Measurements from ENCODE around the gene MRPL11. TPM values are rescaled to one million over a fixed set of nuclear protein-coding genes. Genes with fewer than 3 reads are reported as not detected.

Gene MRPL11
- total RNA-seq, 2 donors from 2014 or later: 55.6 to 122 TPM

GRCh38 chr11:66419825-66420224 lies 18.8 kb downstream of the MRPL11 start:
- Histone ChIP-seq H3K4me1 (no peaks in the 10 kb centered on the region), H3K9me3 (no peaks in the 10 kb centered on the region), H3K27ac (no peak overlapping the region), H3K36me3 (no peaks in the 10 kb centered on the region), H3K9ac (ENCODE audit: low read depth in 2 of 2, low read length in 2 of 2) (no peak overlapping the region), H3K4me3 (no peak overlapping the region), H3K27me3 (peaks cover 7% of the 10 kb centered on the region)
- DNase-seq: no peak
- intact Hi-C loops (cut with DNase I): no loop called here
- TF ChIP-seq, protein P1, sequence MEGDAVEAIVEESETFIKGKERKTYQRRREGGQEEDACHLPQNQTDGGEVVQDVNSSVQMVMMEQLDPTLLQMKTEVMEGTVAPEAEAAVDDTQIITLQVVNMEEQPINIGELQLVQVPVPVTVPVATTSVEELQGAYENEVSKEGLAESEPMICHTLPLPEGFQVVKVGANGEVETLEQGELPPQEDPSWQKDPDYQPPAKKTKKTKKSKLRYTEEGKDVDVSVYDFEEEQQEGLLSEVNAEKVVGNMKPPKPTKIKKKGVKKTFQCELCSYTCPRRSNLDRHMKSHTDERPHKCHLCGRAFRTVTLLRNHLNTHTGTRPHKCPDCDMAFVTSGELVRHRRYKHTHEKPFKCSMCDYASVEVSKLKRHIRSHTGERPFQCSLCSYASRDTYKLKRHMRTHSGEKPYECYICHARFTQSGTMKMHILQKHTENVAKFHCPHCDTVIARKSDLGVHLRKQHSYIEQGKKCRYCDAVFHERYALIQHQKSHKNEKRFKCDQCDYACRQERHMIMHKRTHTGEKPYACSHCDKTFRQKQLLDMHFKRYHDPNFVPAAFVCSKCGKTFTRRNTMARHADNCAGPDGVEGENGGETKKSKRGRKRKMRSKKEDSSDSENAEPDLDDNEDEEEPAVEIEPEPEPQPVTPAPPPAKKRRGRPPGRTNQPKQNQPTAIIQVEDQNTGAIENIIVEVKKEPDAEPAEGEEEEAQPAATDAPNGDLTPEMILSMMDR (IDR thresholded peaks at IDR 0.05): no peak

GRCh38 chr11:66418986-66419308 lies 19.7 kb downstream of the MRPL11 start:
- H3K9ac ChIP-seq (ENCODE audit: low read depth in 2 of 2, low read length in 2 of 2): no peak overlapping the region
- no peaks in the 10 kb centered on the region for H3K9me3 ChIP-seq
- intact Hi-C loops (cut with DNase I): no loop called here
- no peaks in the 10 kb centered on the region for H3K4me1 ChIP-seq
- no peaks in the 10 kb centered on the region for H3K36me3 ChIP-seq
- no peak for DNase-seq
- H3K27ac ChIP-seq: no peak overlapping the region
- TF ChIP-seq, protein P1 (IDR thresholded peaks at IDR 0.05): no peak
- H3K4me3 ChIP-seq: no peak overlapping the region
- peaks cover 7% of the 10 kb centered on the region for H3K27me3 ChIP-seq

DNA sequence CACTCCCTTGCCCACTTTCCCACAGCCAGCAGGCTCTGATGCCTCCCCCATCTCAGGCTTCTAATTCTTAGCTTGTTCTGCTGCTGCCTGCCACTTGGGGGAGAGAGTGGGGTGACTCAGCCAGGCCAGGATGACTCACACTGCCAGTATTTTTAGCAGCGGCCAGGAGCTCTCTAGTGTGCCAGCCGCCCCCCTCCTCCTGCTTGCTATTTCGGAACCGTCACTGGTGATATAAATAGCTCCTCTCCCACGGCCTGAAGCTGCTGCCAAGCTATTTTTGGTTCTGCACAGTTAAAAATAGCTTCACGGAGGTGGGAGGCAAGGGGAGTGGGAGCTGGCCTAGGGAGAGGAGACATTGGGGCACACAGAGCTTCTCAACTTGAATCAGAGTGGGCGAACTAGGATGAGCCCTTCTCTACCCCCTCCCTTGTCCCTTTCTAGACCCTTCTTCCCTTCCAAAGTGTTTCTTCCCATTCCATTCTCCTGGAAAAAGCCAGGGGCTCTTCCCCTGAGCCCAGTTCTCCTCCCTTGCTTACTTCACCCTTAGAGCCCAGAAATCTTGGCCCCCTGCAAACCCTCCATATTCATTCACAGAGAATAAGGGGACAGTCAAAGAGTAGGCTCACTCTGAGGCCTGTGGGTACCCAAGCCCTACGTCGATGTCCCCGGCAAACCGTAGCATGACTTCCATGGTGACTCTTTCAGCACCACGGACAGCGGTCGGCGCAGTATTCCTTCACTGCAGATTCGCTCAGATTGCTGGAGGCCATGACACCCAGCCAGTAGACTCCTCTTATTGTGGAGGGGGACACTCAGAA lies 20.3 kb downstream of the MRPL11 start:
- H3K9ac ChIP-seq (ENCODE audit: low read depth in 2 of 2, low read length in 2 of 2): no peak overlapping the region
- H3K27ac ChIP-seq: no peak overlapping the region
- peak; percentile 55 for DNase-seq
- H3K9me3 ChIP-seq: no peaks in the 10 kb centered on the region
- H3K27me3 ChIP-seq: peaks cover 7% of the 10 kb centered on the region
- intact Hi-C loops (cut with DNase I): no loop called here
- TF ChIP-seq, protein P1 (IDR thresholded peaks at IDR 0.05): no peak
- no peaks in the 10 kb centered on the region for H3K4me1 ChIP-seq
- H3K36me3 ChIP-seq: no peaks in the 10 kb centered on the region
- no peak overlapping the region for H3K4me3 ChIP-seq

- Histone ChIP-seq H3K4me1 (no peaks in the 10 kb centered on the region), H3K27me3 (peaks cover 7% of the 10 kb centered on the region), H3K9ac (ENCODE audit: low read depth in 2 of 2, low read length in 2 of 2) (no peak overlapping the region), H3K36me3 (no peaks in the 10 kb centered on the region), H3K9me3 (no peaks in the 10 kb centered on the region), H3K27ac (no peak overlapping the region), H3K4me3 (no peak overlapping the region)
- DNase-seq: no peak
- intact Hi-C loops (cut with DNase I): no loop called here
- TF ChIP-seq, protein P1 (IDR thresholded peaks at IDR 0.05): no peak
These were observed 21.6 kb downstream of the MRPL11 start for GRCh38 chr11:66417000-66417399.

GRCh38 chr11:66415423-66415822 lies 23.2 kb downstream of the MRPL11 start:
- Histone ChIP-seq H3K4me3 (no peak overlapping the region), H3K27ac (no peak overlapping the region), H3K9ac (ENCODE audit: low read depth in 2 of 2, low read length in 2 of 2) (no peak overlapping the region), H3K4me1 (no peaks in the 10 kb centered on the region), H3K9me3 (no peaks in the 10 kb centered on the region), H3K27me3 (peaks cover 7% of the 10 kb centered on the region), H3K36me3 (no peaks in the 10 kb centered on the region)
- DNase-seq: no peak
- intact Hi-C loops (cut with DNase I): no loop called here
- TF ChIP-seq, protein P1 (IDR thresholded peaks at IDR 0.05): no peak
